ENCODE results near the gene TMBIM1. TPM values are rescaled to one million over a fixed set of nuclear protein-coding genes. Genes with fewer than 3 reads are reported as not detected.
A peak's percentile ranks its signal among the peaks of the same experiment; 100 is the strongest.
"Not testable (repeated sequence)": the region's sequence is repeated elsewhere in the genome, so short reads cannot be mapped to it uniquely, and the experiment has no call there.

Gene TMBIM1
- polyA plus RNA-seq, 4 donors = 112 to 328 (median 155) TPM

DNA sequence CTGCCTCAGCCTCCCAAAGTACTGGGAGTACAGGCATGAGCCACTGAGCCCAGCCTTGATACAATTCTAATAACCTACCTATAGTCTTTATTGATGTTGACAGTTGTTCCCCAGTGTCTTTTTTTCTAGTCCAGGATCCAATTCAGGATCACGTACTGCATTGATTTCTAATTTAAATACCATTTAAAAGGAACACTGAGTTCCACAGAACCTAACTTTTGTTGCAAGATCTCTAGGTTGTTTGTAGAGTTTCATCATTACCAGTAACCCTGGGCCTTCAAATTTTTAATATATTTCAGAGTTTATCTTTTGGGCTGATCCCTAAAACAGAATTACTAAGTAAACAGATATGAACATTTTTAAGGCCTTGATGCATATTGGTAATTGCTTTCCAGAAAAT lies 21.1 kb upstream of the TMBIM1 start:
- Histone ChIP-seq H3K27me3 (ENCODE audit: control insufficient read depth in 3 of 3, insufficient read depth in 3 of 3, low read length in 3 of 3) (no peaks in the 10 kb centered on the region), H3K4me3 (ENCODE audit: low read depth in 1 of 3, low read length in 3 of 3) (no peak overlapping the region), H3K4me1 (ENCODE audit: control insufficient read depth in 3 of 3, insufficient read depth in 2 of 3, low read depth in 1 of 3, low read length in 2 of 3) (peaks cover 0 to 50% (median 2%) of the 10 kb centered on the region in 3 donors), H3K27ac (ENCODE audit: low read depth in 1 of 3, low read length in 2 of 3) (peak overlapping the region in 1 of 3 donors; percentile 98), H3K9me3 (ENCODE audit: control insufficient read depth in 2 of 2, insufficient read depth in 1 of 2, low read depth in 1 of 2, low read length in 1 of 2) (no peaks in the 10 kb centered on the region), H3K36me3 (ENCODE audit: control insufficient read depth in 3 of 3, insufficient read depth in 2 of 3, low read depth in 1 of 3, low read length in 3 of 3) (no peaks in the 10 kb centered on the region)
- 72 to 93% (median 88%) methylated on average over 1 of the region's 1 CpG for WGBS, 3 donors
- DNase-seq = no peak
- FAIRE-seq = no peak

DNA sequence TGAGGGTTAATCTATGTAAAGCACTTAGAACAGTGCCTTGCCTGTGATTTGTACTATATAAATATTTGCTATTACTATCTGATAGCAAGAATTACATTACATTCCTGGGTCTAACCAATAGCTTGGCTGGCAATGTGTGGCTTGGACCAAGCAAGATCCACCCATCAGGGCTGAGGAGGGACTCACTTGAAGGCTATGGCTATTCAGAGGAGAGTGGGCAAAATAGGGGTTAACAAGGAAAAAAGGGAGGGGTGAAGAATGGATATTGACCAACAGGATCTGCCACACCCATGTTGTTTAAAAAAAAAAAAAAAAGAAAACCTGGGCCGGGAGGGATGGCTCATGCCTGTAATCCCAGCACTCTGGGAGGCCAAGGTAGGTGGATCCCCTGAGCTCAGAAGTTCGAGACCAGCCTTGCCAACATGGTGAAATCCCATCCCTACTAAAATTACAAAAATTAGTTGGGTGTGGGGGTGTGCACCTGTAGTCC lies 20.0 kb upstream of the TMBIM1 start:
- no peak for FAIRE-seq
- H3K27me3 ChIP-seq (ENCODE audit: control insufficient read depth in 3 of 3, insufficient read depth in 3 of 3, low read length in 3 of 3) = no peaks in the 10 kb centered on the region
- 0 to 34% (median 32%) methylated on average over 2 of the region's 2 CpGs for WGBS, 3 donors
- DNase-seq = peak; percentile 83 to 95
- no peaks in the 10 kb centered on the region for H3K9me3 ChIP-seq (ENCODE audit: control insufficient read depth in 2 of 2, insufficient read depth in 1 of 2, low read depth in 1 of 2, low read length in 1 of 2)
- peaks cover 0 to 49% (median 2%) of the 10 kb centered on the region in 3 donors for H3K4me1 ChIP-seq (ENCODE audit: control insufficient read depth in 3 of 3, insufficient read depth in 2 of 3, low read depth in 1 of 3, low read length in 2 of 3)
- H3K36me3 ChIP-seq (ENCODE audit: control insufficient read depth in 3 of 3, insufficient read depth in 2 of 3, low read depth in 1 of 3, low read length in 3 of 3) = no peaks in the 10 kb centered on the region
- H3K27ac ChIP-seq (ENCODE audit: low read depth in 1 of 3, low read length in 2 of 3) = peak overlapping the region; percentile 61 to 98 (median 68)
- H3K4me3 ChIP-seq (ENCODE audit: low read depth in 1 of 3, low read length in 3 of 3) = no peak overlapping the region

DNA sequence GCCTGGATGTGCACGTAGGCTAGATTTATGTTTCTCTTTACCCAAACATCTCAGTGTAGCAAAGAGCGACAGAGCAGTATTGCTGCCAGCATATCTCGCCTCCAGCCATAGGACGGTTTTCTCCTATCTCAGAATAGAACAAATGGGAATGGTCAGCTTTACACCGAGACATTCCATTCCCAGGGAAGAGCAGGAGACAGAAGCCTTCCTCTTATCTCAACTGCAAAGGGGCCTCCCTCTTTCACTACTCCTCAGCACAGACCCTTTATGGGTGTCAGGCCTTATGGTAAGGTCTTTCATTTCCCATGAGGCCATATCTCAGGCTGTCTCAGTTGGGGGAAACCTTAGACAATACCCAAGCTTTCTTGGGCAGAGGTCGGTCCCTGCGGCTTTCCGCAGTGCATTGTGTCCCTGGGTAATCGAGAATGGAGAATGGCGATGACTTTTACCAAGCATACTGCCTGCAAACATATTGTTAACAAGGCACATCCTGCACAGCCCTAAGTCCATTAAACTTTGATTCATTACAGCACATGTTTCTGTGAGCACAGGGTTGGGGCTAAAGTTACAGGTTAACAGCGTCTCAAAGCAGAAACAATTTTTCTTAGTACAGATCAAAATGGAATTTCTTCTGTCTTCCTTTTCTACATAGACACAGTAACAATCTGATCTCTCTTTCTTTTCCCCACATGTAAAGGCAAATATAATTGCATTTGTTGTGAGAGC lies 19.4 kb upstream of the TMBIM1 start:
- peak overlapping the region; percentile 69 to 98 (median 73) for H3K27ac ChIP-seq (ENCODE audit: low read depth in 1 of 3, low read length in 2 of 3)
- peak in 1 of 2 donors; percentile 81 for DNase-seq
- 15 to 56% (median 43%) methylated on average over 11 of the region's 11 CpGs for WGBS, 3 donors

DNA sequence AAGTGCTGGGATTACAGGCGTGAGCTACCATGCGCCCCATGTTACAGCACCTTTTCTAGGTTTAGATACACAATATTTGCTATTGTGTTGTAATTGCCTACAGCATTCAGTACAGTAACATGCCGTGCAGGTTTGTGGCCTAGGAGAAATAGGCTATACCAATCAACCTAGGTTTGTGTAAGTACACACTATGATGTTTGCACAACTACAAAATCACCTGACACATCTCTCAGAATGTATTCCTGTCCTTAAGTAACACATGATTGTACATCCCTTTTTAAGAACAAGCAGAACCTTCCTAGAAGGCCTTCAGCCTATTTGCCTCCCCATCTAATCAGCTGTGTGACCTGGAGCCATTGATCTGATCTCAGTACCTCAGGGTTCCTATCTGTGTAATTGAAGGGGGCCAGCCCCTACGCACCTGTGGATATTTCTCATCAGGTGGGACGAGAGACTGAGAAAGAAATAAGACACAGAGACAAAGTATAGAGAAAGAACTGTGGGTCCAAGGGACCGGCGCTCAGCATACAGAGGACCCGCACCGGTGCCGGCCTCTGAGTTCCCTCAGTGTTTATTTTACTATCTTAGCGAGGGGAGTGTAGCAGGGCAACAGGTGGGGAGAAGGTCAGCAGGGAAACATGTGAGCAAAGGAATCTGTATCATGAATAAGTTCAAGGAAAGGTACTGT lies 18.7 kb upstream of the TMBIM1 start:
- DNase-seq (peak; percentile 32 to 71), FAIRE-seq (no peak)
- WGBS, 3 donors = 39 to 70% (median 49%) methylated on average over 11 of the region's 11 CpGs
- peak overlapping the region; percentile 69 to 98 (median 73) for H3K27ac ChIP-seq (ENCODE audit: low read depth in 1 of 3, low read length in 2 of 3)
- H3K27me3 ChIP-seq (ENCODE audit: control insufficient read depth in 3 of 3, insufficient read depth in 3 of 3, low read length in 3 of 3) = no peaks in the 10 kb centered on the region
- no peak overlapping the region for H3K4me3 ChIP-seq (ENCODE audit: low read depth in 1 of 3, low read length in 3 of 3)
- peaks cover 0 to 47% (median 4%) of the 10 kb centered on the region in 3 donors for H3K4me1 ChIP-seq (ENCODE audit: control insufficient read depth in 3 of 3, insufficient read depth in 2 of 3, low read depth in 1 of 3, low read length in 2 of 3)
- H3K36me3 ChIP-seq (ENCODE audit: control insufficient read depth in 3 of 3, insufficient read depth in 2 of 3, low read depth in 1 of 3, low read length in 3 of 3) = no peaks in the 10 kb centered on the region
- no peaks in the 10 kb centered on the region for H3K9me3 ChIP-seq (ENCODE audit: control insufficient read depth in 2 of 2, insufficient read depth in 1 of 2, low read depth in 1 of 2, low read length in 1 of 2)

More for the DNA sequence above, 19.4 kb upstream of the TMBIM1 start:
- H3K4me1 ChIP-seq (ENCODE audit: control insufficient read depth in 3 of 3, insufficient read depth in 2 of 3, low read depth in 1 of 3, low read length in 2 of 3) = peaks cover 0 to 46% (median 2%) of the 10 kb centered on the region in 3 donors
- not testable (repeated sequence) for H3K27me3 ChIP-seq (ENCODE audit: control insufficient read depth in 3 of 3, insufficient read depth in 3 of 3, low read length in 3 of 3); H3K36me3 ChIP-seq (ENCODE audit: control insufficient read depth in 3 of 3, insufficient read depth in 2 of 3, low read depth in 1 of 3, low read length in 3 of 3); H3K9me3 ChIP-seq (ENCODE audit: control insufficient read depth in 2 of 2, insufficient read depth in 1 of 2, low read depth in 1 of 2, low read length in 1 of 2); H3K4me3 ChIP-seq (ENCODE audit: low read depth in 1 of 3, low read length in 3 of 3); FAIRE-seq

DNA sequence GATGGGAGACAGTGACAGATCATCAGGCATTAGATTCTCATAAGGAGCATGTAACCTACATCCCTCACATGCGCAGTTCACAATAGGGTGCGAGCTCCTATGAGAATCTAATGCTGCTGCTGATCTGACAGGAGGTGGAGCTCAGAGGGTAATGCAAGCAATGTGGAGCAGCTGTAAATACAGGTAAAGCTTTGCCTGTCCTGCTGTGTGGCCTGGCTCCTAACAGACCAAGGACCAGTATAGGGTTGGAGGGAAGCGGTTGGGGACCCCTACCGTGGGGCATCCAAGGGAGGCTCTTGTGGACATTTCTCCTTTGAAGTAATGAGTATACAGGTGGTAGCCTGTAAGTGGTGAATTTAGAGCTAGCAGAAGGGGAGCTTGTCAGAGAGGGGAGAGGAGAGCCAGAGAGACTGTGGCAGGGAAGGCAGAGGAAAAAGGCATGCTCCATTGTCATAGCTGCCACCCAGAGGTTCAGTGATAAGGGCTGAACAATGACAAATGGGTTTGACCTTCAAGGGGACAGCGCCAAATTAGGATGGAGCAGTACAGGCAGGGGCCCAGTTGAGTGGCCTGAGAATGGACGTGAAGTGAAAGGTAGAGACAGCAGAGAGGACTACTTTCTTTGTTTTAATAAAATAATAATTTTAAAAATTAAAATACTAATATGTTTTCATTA lies 15.2 kb upstream of the TMBIM1 start:
- Histone ChIP-seq H3K27me3 (ENCODE audit: control insufficient read depth in 3 of 3, insufficient read depth in 3 of 3, low read length in 3 of 3) (no peaks in the 10 kb centered on the region), H3K4me1 (ENCODE audit: control insufficient read depth in 3 of 3, insufficient read depth in 2 of 3, low read depth in 1 of 3, low read length in 2 of 3) (peaks cover 0 to 42% (median 5%) of the 10 kb centered on the region in 3 donors), H3K36me3 (ENCODE audit: control insufficient read depth in 3 of 3, insufficient read depth in 2 of 3, low read depth in 1 of 3, low read length in 3 of 3) (no peaks in the 10 kb centered on the region), H3K27ac (ENCODE audit: low read depth in 1 of 3, low read length in 2 of 3) (no peak overlapping the region), H3K9me3 (ENCODE audit: control insufficient read depth in 2 of 2, insufficient read depth in 1 of 2, low read depth in 1 of 2, low read length in 1 of 2) (no peaks in the 10 kb centered on the region), H3K4me3 (ENCODE audit: low read depth in 1 of 3, low read length in 3 of 3) (no peak overlapping the region)
- DNase-seq = no peak
- 92 to 95% (median 94%) methylated on average over 6 of the region's 6 CpGs for WGBS, 3 donors
- no peak for FAIRE-seq

DNA sequence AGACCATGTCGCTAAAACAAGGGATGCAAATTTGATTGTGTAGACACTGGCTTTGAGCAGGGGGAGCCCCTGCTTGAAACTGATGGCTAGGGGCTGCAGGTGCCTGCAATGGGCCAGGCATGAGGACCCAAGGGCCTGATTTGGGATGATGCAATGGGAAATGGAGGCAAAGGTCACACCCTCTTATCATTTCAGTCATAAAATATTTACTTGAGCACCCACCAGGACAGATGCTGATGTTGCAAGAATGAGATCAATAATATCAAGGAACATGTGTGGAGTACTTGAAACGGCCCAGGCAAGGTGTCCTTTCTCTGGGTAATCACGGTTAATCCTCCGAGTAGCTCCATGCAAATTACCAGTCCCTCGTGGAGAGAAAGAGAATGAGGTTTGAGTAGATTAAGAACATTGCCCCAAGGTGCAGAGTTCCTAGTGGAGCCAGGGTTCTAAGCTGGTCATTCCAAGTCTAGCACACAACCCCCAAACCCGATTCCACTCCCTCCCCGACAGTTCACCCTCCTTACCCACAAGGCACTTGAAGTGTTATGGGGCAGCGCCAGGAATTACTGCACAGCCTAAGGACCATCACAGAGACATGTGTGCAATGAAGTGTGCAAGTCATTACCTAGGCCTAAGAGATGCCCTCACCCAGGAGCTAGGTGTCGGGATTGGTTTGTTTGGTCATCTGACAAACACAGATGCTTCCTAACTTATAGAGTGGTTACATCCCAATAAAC lies 14.0 kb upstream of the TMBIM1 start:
- no peak overlapping the region for H3K4me3 ChIP-seq (ENCODE audit: low read depth in 1 of 3, low read length in 3 of 3)
- FAIRE-seq (no peak), DNase-seq (peak; percentile 68 to 80)
- H3K27ac ChIP-seq (ENCODE audit: low read depth in 1 of 3, low read length in 2 of 3) = peak overlapping the region in 1 of 3 donors; percentile 18
- no peaks in the 10 kb centered on the region for H3K36me3 ChIP-seq (ENCODE audit: control insufficient read depth in 3 of 3, insufficient read depth in 2 of 3, low read depth in 1 of 3, low read length in 3 of 3)
- 45 to 75% (median 60%) methylated on average over 9 of the region's 9 CpGs for WGBS, 3 donors
- H3K27me3 ChIP-seq (ENCODE audit: control insufficient read depth in 3 of 3, insufficient read depth in 3 of 3, low read length in 3 of 3) = no peaks in the 10 kb centered on the region
- H3K9me3 ChIP-seq (ENCODE audit: control insufficient read depth in 2 of 2, insufficient read depth in 1 of 2, low read depth in 1 of 2, low read length in 1 of 2) = no peaks in the 10 kb centered on the region
- peaks cover 0 to 32% (median 3%) of the 10 kb centered on the region in 3 donors for H3K4me1 ChIP-seq (ENCODE audit: control insufficient read depth in 3 of 3, insufficient read depth in 2 of 3, low read depth in 1 of 3, low read length in 2 of 3)

DNA sequence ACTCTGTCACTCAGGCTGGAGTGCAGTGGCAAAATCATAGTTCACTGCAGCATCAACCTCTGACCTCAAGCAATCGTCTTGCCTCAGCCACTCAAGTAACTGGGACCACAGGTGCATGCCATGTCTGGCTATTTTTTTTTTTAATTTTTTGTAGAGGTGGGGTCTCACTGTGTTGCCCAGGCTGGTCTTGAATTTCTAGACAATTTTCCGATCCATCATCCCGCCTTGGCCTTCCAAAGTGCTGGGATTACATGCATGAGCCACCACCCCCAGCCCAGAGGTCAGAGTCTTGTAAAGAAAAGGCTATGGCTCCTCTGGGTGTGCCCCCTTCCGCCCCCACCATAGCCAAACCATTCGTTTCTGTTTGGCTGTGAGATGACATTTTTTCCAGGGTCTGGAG lies 13.1 kb upstream of the TMBIM1 start:
- peak overlapping the region in 1 of 3 donors; percentile 18 for H3K27ac ChIP-seq (ENCODE audit: low read depth in 1 of 3, low read length in 2 of 3)
- no peaks in the 10 kb centered on the region for H3K9me3 ChIP-seq (ENCODE audit: control insufficient read depth in 2 of 2, insufficient read depth in 1 of 2, low read depth in 1 of 2, low read length in 1 of 2)
- H3K4me3 ChIP-seq (ENCODE audit: low read depth in 1 of 3, low read length in 3 of 3) = no peak overlapping the region
- FAIRE-seq = no peak
- peaks cover 0 to 26% (median 3%) of the 10 kb centered on the region in 3 donors for H3K4me1 ChIP-seq (ENCODE audit: control insufficient read depth in 3 of 3, insufficient read depth in 2 of 3, low read depth in 1 of 3, low read length in 2 of 3)
- no peaks in the 10 kb centered on the region for H3K36me3 ChIP-seq (ENCODE audit: control insufficient read depth in 3 of 3, insufficient read depth in 2 of 3, low read depth in 1 of 3, low read length in 3 of 3)
- no peaks in the 10 kb centered on the region for H3K27me3 ChIP-seq (ENCODE audit: control insufficient read depth in 3 of 3, insufficient read depth in 3 of 3, low read length in 3 of 3)
- WGBS, 3 donors = 65 to 76% (median 73%) methylated on average over 5 of the region's 5 CpGs
- DNase-seq = no peak

All from small intestine (tissue), 7 donors.